GM19239 (cell line): ENCODE data around the gene MFRP.

Experiments
- DNase-seq: peaks from one replicate; pipeline ENCODE4 v3.0.0; 2011; ENCODE audit warnings: low spot score; ENCODE audit not compliant: insufficient read length
- FAIRE-seq: peaks from 2 replicates; lab custom pipeline; 2011; peaks lifted over from hg19 to GRCh38; lab: Jason Lieb, UNC

MFRP gene

GRCh38 chr11:119373059-119373920 lies 26.8 kb upstream of the MFRP start:
- no peak for DNase-seq
- no peak for FAIRE-seq

- no peak for DNase-seq
- FAIRE-seq, result no peak
These were observed 26.0 kb upstream of the MFRP start for GRCh38 chr11:119372260-119373058.

- FAIRE-seq (no peak), DNase-seq (no peak)
These were observed 25.3 kb upstream of the MFRP start for GRCh38 chr11:119371778-119372182.

GRCh38 chr11:119371067-119371601 lies 24.6 kb upstream of the MFRP start:
- no peak for DNase-seq
- no peak for FAIRE-seq

GRCh38 chr11:119370486-119371046 lies 24.1 kb upstream of the MFRP start:
- DNase-seq (no peak), FAIRE-seq (no peak)

GRCh38 chr11:119369132-119369925 lies 22.8 kb upstream of the MFRP start:
- FAIRE-seq (no peak), DNase-seq (no peak)

GRCh38 chr11:119368121-119369034 lies 21.9 kb upstream of the MFRP start:
- DNase-seq (no peak), FAIRE-seq (no peak)

GRCh38 chr11:119367661-119368120 lies 21.2 kb upstream of the MFRP start:
- no peak for FAIRE-seq

GRCh38 chr11:119366690-119367620 lies 20.4 kb upstream of the MFRP start:
- no peak for FAIRE-seq

More at GRCh38 chr11:119367661-119368120, 21.2 kb upstream of the MFRP start:
- DNase-seq, result no peak

GRCh38 chr11:119365071-119365591 lies 18.6 kb upstream of the MFRP start:
- no peak for FAIRE-seq

More at GRCh38 chr11:119366690-119367620, 20.4 kb upstream of the MFRP start:
- no peak for DNase-seq

GRCh38 chr11:119363851-119364590 lies 17.5 kb upstream of the MFRP start:
- DNase-seq (peak; percentile 58), FAIRE-seq (no peak)

More at GRCh38 chr11:119365071-119365591, 18.6 kb upstream of the MFRP start:
- DNase-seq, result no peak

- DNase-seq, result no peak
- no peak for FAIRE-seq
These were observed 16.8 kb upstream of the MFRP start for GRCh38 chr11:119363081-119363850.

- DNase-seq, result no peak
- no peak for FAIRE-seq
These were observed 16.2 kb upstream of the MFRP start for GRCh38 chr11:119362741-119363080.

GRCh38 chr11:119361941-119362725 lies 15.6 kb upstream of the MFRP start:
- no peak for FAIRE-seq
- DNase-seq, result no peak

GRCh38 chr11:119361056-119361787 lies 14.7 kb upstream of the MFRP start:
- DNase-seq, result no peak
- no peak for FAIRE-seq
